Body of pancreas (tissue), 4 donors: ENCODE data around the gene ALDH1A1.

Source experiments
- POLR2A ChIP-seq, 3 donors: fragments of 450-650 bp; IDR thresholded peaks; one replicate each; pipeline ENCODE4 v1.6.1; 2016; ENCODE audit warnings: antibody characterized with exemption in 3 of 3, mild to moderate bottlenecking in 2 of 3
- TF ChIP-seq, protein P1 (sequence below), 7 experiments: fragments of 450-650 bp in 4 of 7; fragments of 200-600 bp in 3 of 7; sonication (generic) in 3 of 7; IDR thresholded peaks; one replicate each; pipeline ENCODE4 v1.5.1; 2016 to 2019; ENCODE audit warnings: antibody characterized with exemption in 7 of 7

DNA sequence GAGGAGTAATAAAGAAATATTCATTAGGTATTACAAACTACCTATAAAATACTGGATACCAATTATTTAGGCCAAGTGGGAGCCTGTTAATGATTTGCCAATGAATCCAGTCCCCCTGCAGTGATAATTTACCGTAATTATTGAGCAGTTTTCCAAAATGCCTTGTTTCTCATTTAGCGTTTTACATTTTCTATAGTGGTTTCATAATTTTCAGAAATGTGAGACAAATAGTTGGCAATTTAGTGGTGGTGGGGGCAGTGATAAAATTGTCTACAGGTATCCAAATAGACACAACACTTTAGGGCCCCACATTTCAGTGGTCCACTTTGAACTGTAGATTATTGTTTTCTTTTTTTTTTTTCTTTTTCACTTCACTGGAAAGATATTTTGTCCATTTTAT, 27.3 kb upstream of the ALDH1A1 start:
- TF ChIP-seq, protein P1, sequence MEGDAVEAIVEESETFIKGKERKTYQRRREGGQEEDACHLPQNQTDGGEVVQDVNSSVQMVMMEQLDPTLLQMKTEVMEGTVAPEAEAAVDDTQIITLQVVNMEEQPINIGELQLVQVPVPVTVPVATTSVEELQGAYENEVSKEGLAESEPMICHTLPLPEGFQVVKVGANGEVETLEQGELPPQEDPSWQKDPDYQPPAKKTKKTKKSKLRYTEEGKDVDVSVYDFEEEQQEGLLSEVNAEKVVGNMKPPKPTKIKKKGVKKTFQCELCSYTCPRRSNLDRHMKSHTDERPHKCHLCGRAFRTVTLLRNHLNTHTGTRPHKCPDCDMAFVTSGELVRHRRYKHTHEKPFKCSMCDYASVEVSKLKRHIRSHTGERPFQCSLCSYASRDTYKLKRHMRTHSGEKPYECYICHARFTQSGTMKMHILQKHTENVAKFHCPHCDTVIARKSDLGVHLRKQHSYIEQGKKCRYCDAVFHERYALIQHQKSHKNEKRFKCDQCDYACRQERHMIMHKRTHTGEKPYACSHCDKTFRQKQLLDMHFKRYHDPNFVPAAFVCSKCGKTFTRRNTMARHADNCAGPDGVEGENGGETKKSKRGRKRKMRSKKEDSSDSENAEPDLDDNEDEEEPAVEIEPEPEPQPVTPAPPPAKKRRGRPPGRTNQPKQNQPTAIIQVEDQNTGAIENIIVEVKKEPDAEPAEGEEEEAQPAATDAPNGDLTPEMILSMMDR (IDR thresholded peaks at IDR 0.05) = no peak
- no peak for TF ChIP-seq POLR2A (IDR thresholded peaks at IDR 0.05)
